HG03520 (cell line): ENCODE data around the gene HDX.
A peak's percentile ranks its signal among the peaks of the same experiment; 100 is the strongest.
"Not testable (repeated sequence)": the region's sequence is repeated elsewhere in the genome, so short reads cannot be mapped to it uniquely, and the experiment has no call there.

Source experiments
- ATAC-seq: cut with Tn5 transposase; IDR thresholded peaks from one replicate; pipeline ENCODE4 v1.9.1; 2021; ENCODE audit warnings: mild to moderate bottlenecking, moderate library complexity; ENCODE audit not compliant: unreplicated experiment

Gene HDX

DNA sequence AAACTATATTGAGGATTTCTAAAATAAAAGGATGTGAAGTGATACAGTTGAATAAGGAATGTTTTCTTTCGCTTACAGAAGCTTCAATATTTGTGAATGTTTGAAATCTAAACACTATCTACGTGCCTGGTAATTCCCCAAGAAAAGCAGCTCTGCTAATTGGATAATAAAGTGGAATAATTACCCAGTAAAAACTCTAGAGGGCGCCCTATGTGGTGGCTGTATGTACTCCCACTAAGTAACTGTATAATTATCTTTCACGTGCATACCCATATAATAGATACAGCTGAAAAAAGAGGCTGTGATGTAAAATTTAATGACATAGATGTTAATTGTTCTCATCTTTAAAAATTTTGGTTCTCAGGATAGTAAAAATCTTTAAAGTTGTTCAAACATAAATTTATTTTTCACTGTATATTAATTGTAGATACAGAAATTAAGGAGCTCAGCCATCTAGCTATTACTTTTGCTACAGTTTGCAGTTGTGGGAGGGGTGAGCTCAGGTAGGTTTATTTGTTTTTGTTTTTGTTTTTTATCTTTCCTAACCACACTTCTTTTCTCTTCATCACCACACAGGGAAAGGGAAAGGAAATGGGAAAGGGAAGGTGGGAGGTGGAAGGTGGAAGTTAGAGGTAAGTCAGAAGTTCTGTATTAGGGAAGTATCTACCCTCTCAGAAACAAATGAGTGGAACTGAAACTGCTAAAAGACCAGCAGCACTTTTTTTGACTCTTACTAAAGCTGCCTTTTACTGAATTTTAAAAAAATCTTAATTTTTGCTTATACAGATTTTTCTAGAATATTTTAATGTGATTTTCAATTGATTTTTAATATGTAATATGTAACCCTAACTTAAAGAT lies 162.5 kb downstream of the HDX start:
- peak; percentile 61 for ATAC-seq

DNA sequence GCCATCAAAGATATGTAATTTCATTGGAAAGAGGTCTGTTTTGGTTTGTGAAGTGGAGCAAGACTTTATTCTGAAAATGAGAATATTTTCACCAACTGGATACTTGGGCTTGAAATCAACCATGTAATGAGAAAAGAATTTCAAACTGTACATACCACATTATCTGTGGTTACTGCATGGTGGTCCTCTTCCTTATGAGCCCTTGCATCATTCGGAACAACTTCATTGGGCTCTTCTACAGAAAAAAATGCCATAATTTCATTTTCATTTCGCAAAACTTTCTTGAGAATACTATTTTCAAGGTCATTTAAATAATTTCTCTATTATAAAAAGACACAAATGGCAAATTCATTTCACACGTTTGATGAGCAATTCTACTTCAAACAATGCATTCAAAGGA lies 165.6 kb downstream of the HDX start:
- ATAC-seq: no peak

DNA sequence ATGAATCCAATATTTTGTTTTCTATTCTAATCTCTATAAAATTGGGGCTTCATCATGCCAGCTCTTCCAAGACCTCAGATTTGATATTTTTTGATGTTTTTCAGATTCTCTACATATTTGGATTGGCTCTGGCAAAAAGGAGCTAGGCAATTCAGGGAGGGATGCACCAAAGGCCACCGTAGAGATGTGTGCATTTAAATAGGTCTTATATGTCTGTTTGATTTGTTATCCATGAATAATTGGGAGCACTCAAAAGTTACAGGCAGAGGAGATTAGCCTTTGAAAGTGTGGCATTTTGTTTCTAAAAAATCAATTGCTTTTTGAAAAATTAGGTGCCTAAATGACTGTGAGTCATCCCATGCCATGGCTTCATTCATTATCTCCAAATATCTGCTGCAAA lies 167.1 kb downstream of the HDX start:
- no peak for ATAC-seq

DNA sequence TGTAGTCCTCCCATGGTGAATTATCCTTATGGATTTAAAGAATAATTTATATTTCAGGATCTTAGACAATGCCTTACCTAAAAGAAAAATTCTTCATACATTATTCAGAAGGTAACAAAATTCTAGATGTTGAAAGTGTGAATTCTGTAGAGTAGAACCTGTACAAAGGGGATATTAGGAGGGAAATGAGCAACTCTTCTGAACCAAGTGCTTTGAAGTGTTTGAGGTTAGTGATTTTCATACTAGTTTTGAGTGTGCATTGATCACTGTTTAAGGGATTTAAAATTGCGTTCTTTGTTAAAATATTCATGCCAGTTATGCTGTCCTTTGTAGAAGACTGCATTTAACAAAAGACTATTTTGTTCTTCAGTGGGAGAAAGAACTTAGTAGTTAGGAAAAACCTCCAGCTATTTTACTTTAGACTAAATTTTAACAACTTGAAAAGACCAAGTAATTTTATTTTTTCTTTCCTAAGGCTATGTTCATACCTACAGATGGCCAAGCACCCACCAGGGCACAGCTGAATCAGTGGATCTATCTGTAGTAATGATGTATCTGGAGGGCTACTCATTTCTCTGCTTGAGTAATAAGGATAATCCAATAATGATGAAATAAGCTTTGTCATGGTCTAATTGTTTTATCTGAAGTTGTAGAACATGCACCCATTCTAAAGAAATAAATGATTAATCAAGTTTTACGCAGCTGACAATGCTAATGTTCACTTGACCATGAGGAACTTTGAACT lies 180.0 kb downstream of the HDX start:
- no peak for ATAC-seq

DNA sequence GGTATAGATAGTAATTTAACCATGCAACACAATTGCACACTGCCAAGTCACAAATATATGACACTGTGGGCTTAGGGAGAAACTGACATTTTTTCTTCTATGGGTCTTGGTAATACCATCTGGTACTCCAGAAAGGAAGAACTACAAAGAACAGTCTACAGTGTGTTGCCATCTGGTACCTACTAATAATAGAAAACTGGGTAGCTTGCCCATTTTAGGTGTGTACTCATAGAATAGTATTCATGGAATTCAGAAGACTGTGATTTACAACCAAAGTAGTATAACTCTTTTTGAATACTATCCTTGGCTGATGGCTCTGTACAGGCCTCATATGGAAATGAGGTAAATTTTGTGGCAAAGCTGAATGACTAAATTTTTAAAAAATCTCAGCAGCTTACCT lies 181.6 kb downstream of the HDX start:
- no peak for ATAC-seq

DNA sequence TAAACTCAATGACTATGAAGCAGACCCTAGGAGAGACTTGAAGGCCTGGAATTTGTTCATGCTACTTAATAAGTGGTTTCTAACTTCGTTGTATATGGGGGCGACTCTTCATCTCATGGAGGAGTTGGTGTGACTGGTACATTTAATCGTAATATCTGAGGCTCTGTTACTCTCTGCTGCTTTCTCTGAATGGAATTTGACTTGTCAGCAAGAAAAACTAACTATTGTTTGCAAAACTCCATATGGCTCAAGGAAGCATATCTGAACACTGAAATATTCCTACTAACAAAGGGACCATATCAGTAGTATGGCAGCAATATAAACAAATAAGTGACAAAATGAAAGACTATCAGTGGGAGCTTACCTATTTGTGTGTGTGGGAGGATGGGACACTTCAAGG lies 182.2 kb downstream of the HDX start:
- no peak for ATAC-seq

DNA sequence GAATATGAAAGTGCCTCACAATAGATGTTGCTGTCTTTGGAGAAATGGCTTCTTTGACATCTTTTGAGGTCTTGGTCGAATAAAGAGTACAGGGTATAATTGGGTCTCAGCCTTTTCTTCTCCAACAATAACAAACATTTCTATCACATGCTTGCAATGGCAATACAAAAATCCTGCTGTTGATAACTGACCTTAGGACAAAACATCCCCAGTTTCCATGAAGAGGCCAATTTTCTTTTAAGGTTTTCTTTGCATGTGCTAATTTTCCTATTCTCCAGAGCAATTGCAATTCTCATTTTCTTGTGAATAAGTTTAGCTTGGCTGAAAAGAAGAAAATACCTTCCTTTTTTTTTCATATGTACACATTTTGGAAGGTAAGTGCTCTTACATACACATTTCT lies 183.6 kb downstream of the HDX start:
- ATAC-seq: no peak

DNA sequence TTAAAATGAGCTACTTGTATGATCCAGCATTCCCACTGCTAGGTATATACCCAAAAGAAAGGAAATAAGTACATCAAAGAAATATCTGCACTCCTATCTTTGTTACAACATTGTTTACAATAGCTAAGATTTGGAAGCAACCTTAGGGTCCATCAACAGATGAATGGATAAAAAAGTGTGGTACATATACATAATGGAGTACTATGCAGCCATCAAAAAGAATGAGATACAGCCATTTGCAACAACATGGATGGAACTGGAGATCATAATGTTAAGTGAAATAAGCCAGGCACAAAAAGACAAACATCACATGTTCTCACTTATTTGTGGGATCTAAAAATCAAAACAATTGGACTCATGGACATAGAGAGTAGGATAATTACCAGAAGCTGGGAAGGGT lies 186.3 kb downstream of the HDX start:
- ATAC-seq: not testable (repeated sequence)
